Measurements from ENCODE around the gene SLC34A1.

The SLC34A1 gene

GRCh38 chr5:177357459-177358351 is 26.5 kb upstream of the SLC34A1 start, which contains the start of gene RGS14:
Gene RGS14 (plus strand): TSS chr5:177357924. CDS start chr5:177358025, 101 bp downstream.
- Histone ChIP-seq H3K4ac (ENCODE audit: low read length) (peak within 1 kb of the TSS; percentile 7), H2BK15ac (ENCODE audit: low read length) (peak within 1 kb of the TSS; percentile 19), H4K8ac (ENCODE audit: low read depth, low read length) (no peak within 1 kb of the TSS), H2BK12ac (ENCODE audit: low read length) (peak within 1 kb of the TSS; percentile 46), H3K18ac (ENCODE audit: low read length) (no peak within 1 kb of the TSS), H4K91ac (ENCODE audit: low read depth, low read length, poor library complexity) (no peak within 1 kb of the TSS), H3K4me2 (ENCODE audit: insufficient read depth, low read length, poor library complexity, severe bottlenecking) (no peak within 1 kb of the TSS), H3K27me3 (ENCODE audit: control insufficient read depth in 3 of 3, insufficient read depth in 3 of 3, low read depth in 1 of 3, low read length in 3 of 3) (peaks cover 0 to 12% (median 9%) of the 10 kb centered on the region in 3 experiments), H3K9ac (ENCODE audit: low read depth, low read length, poor library complexity) (peak within 1 kb of the TSS; percentile 72), H3K36me3 (replicated peaks in 1 of 2; ENCODE audit: control insufficient read depth in 2 of 2, insufficient read depth in 2 of 2, low read length in 2 of 2) (no peaks in the 10 kb centered on the region), H2BK5ac (ENCODE audit: low read length) (peak within 1 kb of the TSS; percentile 6), H2AFZ (ENCODE audit: low read length) (peak within 1 kb of the TSS; percentile 85), H3K4me1 (ENCODE audit: control insufficient read depth in 2 of 2, insufficient read depth in 1 of 2, low read depth in 1 of 2, low read length in 2 of 2) (peaks cover 5 to 37% of the 10 kb centered on the region in 2 donors), H3K9me3 (replicated peaks in 1 of 2; ENCODE audit: control insufficient read depth in 2 of 2, insufficient read depth in 1 of 2, low read depth in 1 of 2, low read length in 2 of 2) (no peaks in the 10 kb centered on the region), H3K79me1 (ENCODE audit: low read depth, low read length) (no peaks in the 10 kb centered on the region), H3K4me3 (ENCODE audit: low read length in 2 of 2) (peak within 1 kb of the TSS in 1 of 2 donors; percentile 4), H3K27ac (replicated peaks; ENCODE audit: low read length) (no peak within 1 kb of the TSS), H3K14ac (ENCODE audit: low read length) (no peak within 1 kb of the TSS), H2AK5ac (ENCODE audit: low read depth, low read length) (peak within 1 kb of the TSS; percentile 53), H2BK120ac (ENCODE audit: low read depth, low read length) (no peak within 1 kb of the TSS), H3K23ac (ENCODE audit: low read depth, low read length, poor library complexity) (peak within 1 kb of the TSS; percentile 60)
- WGBS, 2 donors (ENCODE audit: extremely low coverage in 2 of 2, insufficient read length in 2 of 2, insufficient replicate concordance in 1 of 2): no CpG with 5 or more reads among the region's 37 CpGs
- no peak for DNase-seq (ENCODE audit: low spot score)

DNA sequence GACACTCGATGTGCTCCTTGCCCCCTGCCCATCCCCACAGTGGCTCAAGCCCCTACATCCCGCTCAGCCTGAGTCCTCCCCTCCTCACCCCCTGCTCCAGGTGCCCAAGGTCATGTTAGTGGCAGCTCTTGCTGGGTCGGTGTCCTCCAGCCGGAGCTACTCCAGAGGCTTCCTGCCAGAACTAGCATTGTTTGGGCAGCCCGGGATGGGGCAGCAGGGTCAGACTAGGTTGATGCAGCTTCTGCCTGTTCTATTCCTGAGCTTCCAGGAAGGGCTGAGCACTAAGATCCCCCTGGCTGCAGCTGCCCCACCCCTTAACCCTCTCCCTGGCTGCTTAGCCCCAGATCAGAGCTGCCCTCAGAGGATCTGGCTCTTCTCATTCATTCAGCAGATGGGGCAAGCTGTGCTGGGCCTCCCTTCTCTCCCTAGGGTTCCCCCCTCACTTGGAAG is 25.8 kb upstream of the SLC34A1 start:
- no peaks in the 10 kb centered on the region for H3K9me3 ChIP-seq (replicated peaks in 1 of 2; ENCODE audit: control insufficient read depth in 2 of 2, insufficient read depth in 1 of 2, low read depth in 1 of 2, low read length in 2 of 2)
- DNase-seq (ENCODE audit: low spot score): no peak
- peaks cover 5 to 42% of the 10 kb centered on the region in 2 donors for H3K4me1 ChIP-seq (ENCODE audit: control insufficient read depth in 2 of 2, insufficient read depth in 1 of 2, low read depth in 1 of 2, low read length in 2 of 2)
- no CpG with 5 or more reads among the region's 5 CpGs for WGBS, 2 donors (ENCODE audit: extremely low coverage in 2 of 2, insufficient read length in 2 of 2, insufficient replicate concordance in 1 of 2)
- H2BK120ac ChIP-seq (ENCODE audit: low read depth, low read length): no peak overlapping the region
- H3K9ac ChIP-seq (ENCODE audit: low read depth, low read length, poor library complexity): peak overlapping the region; percentile 27
- no peaks in the 10 kb centered on the region for H3K36me3 ChIP-seq (replicated peaks in 1 of 2; ENCODE audit: control insufficient read depth in 2 of 2, insufficient read depth in 2 of 2, low read length in 2 of 2)
- H2BK5ac ChIP-seq (ENCODE audit: low read length): peak overlapping the region; percentile 6
- H3K18ac ChIP-seq (ENCODE audit: low read length): no peak overlapping the region
- no peak overlapping the region for H3K27ac ChIP-seq (replicated peaks; ENCODE audit: low read length)
- no peak overlapping the region for H4K91ac ChIP-seq (ENCODE audit: low read depth, low read length, poor library complexity)
- H2BK12ac ChIP-seq (ENCODE audit: low read length): no peak overlapping the region
- peak overlapping the region; percentile 85 for H2AFZ ChIP-seq (ENCODE audit: low read length)
- H3K14ac ChIP-seq (ENCODE audit: low read length): no peak overlapping the region
- H3K23ac ChIP-seq (ENCODE audit: low read depth, low read length, poor library complexity): no peak overlapping the region
- no peak overlapping the region for H4K8ac ChIP-seq (ENCODE audit: low read depth, low read length)
- peaks cover 0 to 12% (median 9%) of the 10 kb centered on the region in 3 experiments for H3K27me3 ChIP-seq (ENCODE audit: control insufficient read depth in 3 of 3, insufficient read depth in 3 of 3, low read depth in 1 of 3, low read length in 3 of 3)
- H3K79me1 ChIP-seq (ENCODE audit: low read depth, low read length): no peaks in the 10 kb centered on the region
- H3K4me2 ChIP-seq (ENCODE audit: insufficient read depth, low read length, poor library complexity, severe bottlenecking): no peak overlapping the region
- H3K4me3 ChIP-seq (ENCODE audit: low read length in 2 of 2): peak overlapping the region in 1 of 2 donors; percentile 4
- peak overlapping the region; percentile 53 for H2AK5ac ChIP-seq (ENCODE audit: low read depth, low read length)
- H3K4ac ChIP-seq (ENCODE audit: low read length): peak overlapping the region; percentile 7
- H2BK15ac ChIP-seq (ENCODE audit: low read length): no peak overlapping the region

- H3K27ac ChIP-seq (replicated peaks; ENCODE audit: low read length): no peak overlapping the region
- H3K4me1 ChIP-seq (ENCODE audit: control insufficient read depth in 2 of 2, insufficient read depth in 1 of 2, low read depth in 1 of 2, low read length in 2 of 2): peaks cover 5 to 45% of the 10 kb centered on the region in 2 donors
- H2BK15ac ChIP-seq (ENCODE audit: low read length): peak overlapping the region; percentile 39
- H2BK5ac ChIP-seq (ENCODE audit: low read length): no peak overlapping the region
- no peak overlapping the region for H3K18ac ChIP-seq (ENCODE audit: low read length)
- no peak overlapping the region for H2BK120ac ChIP-seq (ENCODE audit: low read depth, low read length)
- peak overlapping the region; percentile 11 for H2AK5ac ChIP-seq (ENCODE audit: low read depth, low read length)
- H2BK12ac ChIP-seq (ENCODE audit: low read length): no peak overlapping the region
- DNase-seq (ENCODE audit: low spot score): no peak
- H3K79me1 ChIP-seq (ENCODE audit: low read depth, low read length): no peaks in the 10 kb centered on the region
- H3K36me3 ChIP-seq (replicated peaks in 1 of 2; ENCODE audit: control insufficient read depth in 2 of 2, insufficient read depth in 2 of 2, low read length in 2 of 2): no peaks in the 10 kb centered on the region
- no peak overlapping the region for H3K9ac ChIP-seq (ENCODE audit: low read depth, low read length, poor library complexity)
- no peak overlapping the region for H3K4me3 ChIP-seq (ENCODE audit: low read length in 2 of 2)
- H3K9me3 ChIP-seq (replicated peaks in 1 of 2; ENCODE audit: control insufficient read depth in 2 of 2, insufficient read depth in 1 of 2, low read depth in 1 of 2, low read length in 2 of 2): no peaks in the 10 kb centered on the region
- H2AFZ ChIP-seq (ENCODE audit: low read length): no peak overlapping the region
- H3K14ac ChIP-seq (ENCODE audit: low read length): no peak overlapping the region
- WGBS, 2 donors (ENCODE audit: extremely low coverage in 2 of 2, insufficient read length in 2 of 2, insufficient replicate concordance in 1 of 2): no CpG with 5 or more reads among the region's 6 CpGs
- H3K4ac ChIP-seq (ENCODE audit: low read length): peak overlapping the region; percentile 58
- H3K27me3 ChIP-seq (ENCODE audit: control insufficient read depth in 3 of 3, insufficient read depth in 3 of 3, low read depth in 1 of 3, low read length in 3 of 3): peaks cover 0 to 13% (median 12%) of the 10 kb centered on the region in 3 experiments
- no peak overlapping the region for H3K23ac ChIP-seq (ENCODE audit: low read depth, low read length, poor library complexity)
- H3K4me2 ChIP-seq (ENCODE audit: insufficient read depth, low read length, poor library complexity, severe bottlenecking): no peak overlapping the region
- H4K8ac ChIP-seq (ENCODE audit: low read depth, low read length): no peak overlapping the region
- no peak overlapping the region for H4K91ac ChIP-seq (ENCODE audit: low read depth, low read length, poor library complexity)
These were observed 24.8 kb upstream of the SLC34A1 start for GRCh38 chr5:177359451-177359851.

DNA sequence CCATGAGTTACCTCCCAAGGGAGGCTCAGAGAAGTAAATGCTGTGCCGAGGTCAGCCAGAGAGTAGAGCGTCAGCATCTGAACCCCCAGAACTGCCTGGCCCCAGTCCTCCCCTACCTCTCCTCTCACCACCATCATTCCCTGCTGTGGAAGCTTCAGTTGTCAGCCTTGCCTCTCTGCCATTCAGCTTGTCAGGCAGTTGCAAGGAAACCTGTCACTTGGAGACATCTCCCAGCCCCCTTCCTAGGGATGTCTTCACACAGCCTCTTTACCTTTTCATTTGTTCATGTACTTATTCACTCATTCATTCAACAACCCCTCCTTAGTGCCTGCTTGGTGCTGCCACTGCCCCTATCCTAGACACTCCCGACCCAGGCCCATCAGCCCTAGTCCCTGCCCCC is 24.4 kb upstream of the SLC34A1 start:
- no peaks in the 10 kb centered on the region for H3K36me3 ChIP-seq (replicated peaks in 1 of 2; ENCODE audit: control insufficient read depth in 2 of 2, insufficient read depth in 2 of 2, low read length in 2 of 2)

More for the DNA sequence above, 24.4 kb upstream of the SLC34A1 start:
- Histone ChIP-seq H2BK5ac (ENCODE audit: low read length) (no peak overlapping the region), H4K91ac (ENCODE audit: low read depth, low read length, poor library complexity) (no peak overlapping the region), H3K18ac (ENCODE audit: low read length) (no peak overlapping the region), H3K9me3 (replicated peaks in 1 of 2; ENCODE audit: control insufficient read depth in 2 of 2, insufficient read depth in 1 of 2, low read depth in 1 of 2, low read length in 2 of 2) (no peaks in the 10 kb centered on the region), H3K14ac (ENCODE audit: low read length) (no peak overlapping the region), H2BK12ac (ENCODE audit: low read length) (no peak overlapping the region), H4K8ac (ENCODE audit: low read depth, low read length) (no peak overlapping the region), H3K79me1 (ENCODE audit: low read depth, low read length) (no peaks in the 10 kb centered on the region), H3K4me1 (ENCODE audit: control insufficient read depth in 2 of 2, insufficient read depth in 1 of 2, low read depth in 1 of 2, low read length in 2 of 2) (peaks cover 5 to 45% of the 10 kb centered on the region in 2 donors), H2AK5ac (ENCODE audit: low read depth, low read length) (peak overlapping the region; percentile 11), H3K9ac (ENCODE audit: low read depth, low read length, poor library complexity) (no peak overlapping the region), H2AFZ (ENCODE audit: low read length) (no peak overlapping the region), H3K27me3 (ENCODE audit: control insufficient read depth in 3 of 3, insufficient read depth in 3 of 3, low read depth in 1 of 3, low read length in 3 of 3) (peaks cover 0 to 14% (median 12%) of the 10 kb centered on the region in 3 experiments), H3K4ac (ENCODE audit: low read length) (no peak overlapping the region), H3K27ac (replicated peaks; ENCODE audit: low read length) (no peak overlapping the region), H2BK15ac (ENCODE audit: low read length) (no peak overlapping the region), H3K4me2 (ENCODE audit: insufficient read depth, low read length, poor library complexity, severe bottlenecking) (no peak overlapping the region), H3K4me3 (ENCODE audit: low read length in 2 of 2) (no peak overlapping the region), H2BK120ac (ENCODE audit: low read depth, low read length) (no peak overlapping the region), H3K23ac (ENCODE audit: low read depth, low read length, poor library complexity) (no peak overlapping the region)
- WGBS, 2 donors (ENCODE audit: extremely low coverage in 2 of 2, insufficient read length in 2 of 2, insufficient replicate concordance in 1 of 2): no CpG with 5 or more reads among the region's 3 CpGs
- DNase-seq (ENCODE audit: low spot score): no peak

All from neuronal stem cell (in vitro differentiated cells).